Fibroblast of lung (primary cell): ENCODE results near the gene LRMDA. TPM values are rescaled to one million over a fixed set of nuclear protein-coding genes. Genes with fewer than 3 reads are reported as not detected.

Source experiments
- DNase-seq, 2 donors: peaks; one replicate each; pipeline versions ENCODE4 v3.0.0 to v3.0.0-alpha.2; 2010; ENCODE audit warnings: low read depth in 2 of 2
- H2AFZ ChIP-seq: 2 replicates; pipeline ENCODE4 v1.5.1; 2012; ENCODE audit warnings: low read length, control low read depth, inconsistent platforms
- H3K27ac ChIP-seq: 2 replicates; pipeline ENCODE4 v1.5.1; 2011; ENCODE audit warnings: low read length, control low read depth; ENCODE audit not compliant: insufficient read depth
- H3K27me3 ChIP-seq: 2 replicates; pipeline ENCODE4 v1.5.1; 2011; ENCODE audit warnings: mild to moderate bottlenecking, low read length; ENCODE audit not compliant: control insufficient read depth, insufficient read depth
- H3K36me3 ChIP-seq: 2 replicates; pipeline ENCODE4 v1.5.1; 2011; ENCODE audit warnings: low read length; ENCODE audit not compliant: control insufficient read depth, insufficient read depth
- H3K4me1 ChIP-seq: 2 replicates; pipeline ENCODE4 v1.5.1; 2011; ENCODE audit warnings: low read length; ENCODE audit not compliant: control insufficient read depth, insufficient read depth; ENCODE audit errors: extremely low read depth
- H3K4me2 ChIP-seq: 2 replicates; pipeline ENCODE4 v1.5.1; 2011; ENCODE audit warnings: low read length, control low read depth; ENCODE audit not compliant: insufficient read depth; ENCODE audit errors: extremely low read depth
- H3K4me3 ChIP-seq, 4 experiments: fragments of 200-600 bp in 1 of 4; sonication (generic) in 1 of 4; replicated peaks in 1 of 4; 2 replicates each; pipeline ENCODE4 v1.5.1; 2011 to 2016; ENCODE audit warnings: low read length in 4 of 4, low read depth in 3 of 4, mild to moderate bottlenecking in 3 of 4, control low read depth in 2 of 4, inconsistent platforms in 1 of 4, mixed read lengths in 1 of 4; ENCODE audit not compliant: insufficient read depth in 1 of 4; ENCODE audit errors: control extremely low read depth in 1 of 4
- H3K79me2 ChIP-seq: 2 replicates; pipeline ENCODE4 v1.5.1; 2012; ENCODE audit warnings: mild to moderate bottlenecking, low read length, inconsistent platforms; ENCODE audit not compliant: control insufficient read depth, insufficient read depth
- H3K9ac ChIP-seq: 2 replicates; pipeline ENCODE4 v1.5.1; 2011; ENCODE audit warnings: mild to moderate bottlenecking, low read length, control low read depth; ENCODE audit not compliant: insufficient read depth
- H3K9me3 ChIP-seq: 2 replicates; pipeline ENCODE4 v1.5.1; 2012; ENCODE audit warnings: low read depth, low read length; ENCODE audit not compliant: control insufficient read depth, insufficient read depth
- H4K20me1 ChIP-seq: 2 replicates; pipeline ENCODE4 v1.5.1; 2011; ENCODE audit warnings: low read length; ENCODE audit not compliant: control insufficient read depth, insufficient read depth; ENCODE audit errors: extremely low read depth
- EZH2 ChIP-seq: IDR thresholded peaks from 2 replicates; pipeline ENCODE4 v1.5.1; 2012; ENCODE audit warnings: low read length, control low read depth, mild to moderate bottlenecking; ENCODE audit errors: missing control alignments
- polyA plus RNA-seq, 2 donors: library from polyadenylated mRNA; depleted of rRNA in 1 of 2; stranded (reverse) in 1 of 2; unstranded in 1 of 2; fragments of >200 nt; gene quantifications; 2 replicates each; pipeline ENCODE4 v1.2.1, GENCODE V29; 2011 to 2012; ENCODE audit warnings: missing spikeins in 1 of 2
- total RNA-seq: library from RNA; depleted of rRNA; stranded (reverse); fragments of >200 nt; gene quantifications from 2 replicates; pipeline ENCODE4 v1.2.1, GENCODE V29; 2014
- TF ChIP-seq, protein P1 (sequence below), 2 donors: IDR thresholded peaks in 1 of 2; conservative IDR thresholded peaks in 1 of 2; 1 replicate in 1 of 2; 2 replicates in 1 of 2; pipeline ENCODE4 v1.5.1; 2011 to 2012; ENCODE audit warnings: low read length in 2 of 2, control low read depth in 1 of 2, inconsistent platforms in 1 of 2, low read depth in 1 of 2, mild to moderate bottlenecking in 1 of 2

LRMDA gene
- total and polyA plus RNA-seq, 2 donors (not counting 1 experiment from before 2014, with no cell fraction given), result 1.7 to 2.0 TPM

DNA sequence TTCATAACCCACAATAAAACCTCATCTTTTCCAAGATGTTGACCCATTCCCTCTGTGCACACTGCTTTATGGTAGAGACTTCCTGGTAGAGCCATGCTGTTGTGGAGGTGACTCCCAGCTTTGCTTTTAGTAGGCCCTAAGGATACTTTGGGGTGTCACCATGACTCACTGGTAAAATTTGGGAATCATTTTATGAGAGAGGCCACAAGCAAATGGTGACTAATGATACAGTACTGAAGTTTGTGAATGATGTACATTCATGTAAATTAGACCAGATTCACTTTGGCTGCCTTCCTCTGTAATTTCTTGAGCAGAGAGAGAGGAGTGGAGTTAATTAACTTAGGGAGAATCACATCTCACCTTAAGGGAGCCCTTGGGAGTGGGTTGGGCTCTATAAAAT is 686.5 kb downstream of the LRMDA start:
- TF ChIP-seq, protein P1, sequence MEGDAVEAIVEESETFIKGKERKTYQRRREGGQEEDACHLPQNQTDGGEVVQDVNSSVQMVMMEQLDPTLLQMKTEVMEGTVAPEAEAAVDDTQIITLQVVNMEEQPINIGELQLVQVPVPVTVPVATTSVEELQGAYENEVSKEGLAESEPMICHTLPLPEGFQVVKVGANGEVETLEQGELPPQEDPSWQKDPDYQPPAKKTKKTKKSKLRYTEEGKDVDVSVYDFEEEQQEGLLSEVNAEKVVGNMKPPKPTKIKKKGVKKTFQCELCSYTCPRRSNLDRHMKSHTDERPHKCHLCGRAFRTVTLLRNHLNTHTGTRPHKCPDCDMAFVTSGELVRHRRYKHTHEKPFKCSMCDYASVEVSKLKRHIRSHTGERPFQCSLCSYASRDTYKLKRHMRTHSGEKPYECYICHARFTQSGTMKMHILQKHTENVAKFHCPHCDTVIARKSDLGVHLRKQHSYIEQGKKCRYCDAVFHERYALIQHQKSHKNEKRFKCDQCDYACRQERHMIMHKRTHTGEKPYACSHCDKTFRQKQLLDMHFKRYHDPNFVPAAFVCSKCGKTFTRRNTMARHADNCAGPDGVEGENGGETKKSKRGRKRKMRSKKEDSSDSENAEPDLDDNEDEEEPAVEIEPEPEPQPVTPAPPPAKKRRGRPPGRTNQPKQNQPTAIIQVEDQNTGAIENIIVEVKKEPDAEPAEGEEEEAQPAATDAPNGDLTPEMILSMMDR (conservative IDR thresholded peaks at IDR 0.05 in 1 of 2, IDR thresholded peaks at IDR 0.05 in 1 of 2; ENCODE audit: low read depth in 1 of 2, low read length in 2 of 2), result no peak
- TF ChIP-seq EZH2, result no peak
- Histone ChIP-seq H3K4me1 (peaks cover 7% of the 10 kb centered on the region), H3K79me2 (no peaks in the 10 kb centered on the region), H3K9me3 (no peaks in the 10 kb centered on the region), H2AFZ (no peak overlapping the region), H3K4me2 (no peak overlapping the region), H3K36me3 (no peaks in the 10 kb centered on the region), H3K27me3 (no peaks in the 10 kb centered on the region), H3K27ac (no peak overlapping the region), H3K4me3 (no peak overlapping the region), H3K9ac (no peak overlapping the region), H4K20me1 (no peaks in the 10 kb centered on the region)
- peak; percentile 26 to 76 for DNase-seq

DNA sequence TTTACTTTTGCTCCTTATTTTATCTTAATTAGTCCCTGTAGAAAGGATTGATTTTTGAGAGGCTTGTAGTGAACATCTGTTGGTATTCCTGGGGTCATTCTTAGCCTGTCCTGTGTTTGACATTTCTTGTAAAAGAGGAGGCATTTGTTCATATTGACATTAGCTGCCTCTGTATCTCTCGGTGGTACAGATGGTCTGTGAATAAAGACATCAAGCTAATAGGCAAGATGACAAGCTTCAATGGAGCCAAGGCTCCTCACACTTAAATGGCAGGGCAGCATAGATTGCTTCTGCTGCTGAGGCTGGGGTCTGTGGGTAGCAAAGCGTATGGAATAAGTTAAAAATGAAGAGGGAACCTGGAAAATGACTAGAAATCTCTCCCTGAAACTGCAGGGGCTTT is 687.6 kb downstream of the LRMDA start:
- H2AFZ ChIP-seq, result no peak overlapping the region
- H3K4me1 ChIP-seq, result peaks cover 7% of the 10 kb centered on the region
- H3K27me3 ChIP-seq, result no peaks in the 10 kb centered on the region
- no peak for DNase-seq
- no peaks in the 10 kb centered on the region for H3K36me3 ChIP-seq
- H3K79me2 ChIP-seq, result no peaks in the 10 kb centered on the region
- H4K20me1 ChIP-seq, result no peaks in the 10 kb centered on the region
- H3K27ac ChIP-seq, result no peak overlapping the region
- no peaks in the 10 kb centered on the region for H3K9me3 ChIP-seq
- no peak overlapping the region for H3K4me2 ChIP-seq
- no peak overlapping the region for H3K4me3 ChIP-seq
- no peak overlapping the region for H3K9ac ChIP-seq
- TF ChIP-seq EZH2, result no peak
- TF ChIP-seq, protein P1 (conservative IDR thresholded peaks at IDR 0.05 in 1 of 2, IDR thresholded peaks at IDR 0.05 in 1 of 2; ENCODE audit: low read depth in 1 of 2, low read length in 2 of 2), result no peak

DNA sequence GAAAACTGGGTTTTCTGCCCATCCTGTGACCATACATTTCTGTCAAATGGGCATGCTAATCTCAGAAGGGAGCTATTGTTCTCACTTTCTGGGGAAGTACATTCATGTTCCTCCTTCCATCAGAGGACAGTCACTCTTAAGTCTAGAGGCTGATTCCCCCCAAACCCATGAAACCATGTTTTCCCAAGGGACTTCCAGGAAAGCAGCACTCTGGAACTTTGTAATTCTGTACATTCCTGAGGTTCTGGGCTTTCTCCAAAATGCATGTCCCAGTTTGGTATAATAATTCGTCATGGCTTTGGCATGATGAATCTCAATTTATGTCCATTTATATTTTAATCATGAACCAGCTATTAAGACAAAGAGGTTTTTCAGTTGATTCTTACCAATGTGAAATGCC is 688.1 kb downstream of the LRMDA start:
- peak; percentile 44 to 65 for DNase-seq
- TF ChIP-seq, protein P1 (conservative IDR thresholded peaks at IDR 0.05 in 1 of 2, IDR thresholded peaks at IDR 0.05 in 1 of 2; ENCODE audit: low read depth in 1 of 2, low read length in 2 of 2), result no peak
- no peak for TF ChIP-seq EZH2
- Histone ChIP-seq H2AFZ (no peak overlapping the region), H3K36me3 (no peaks in the 10 kb centered on the region), H3K9me3 (no peaks in the 10 kb centered on the region), H3K9ac (no peak overlapping the region), H3K4me1 (peaks cover 7% of the 10 kb centered on the region), H3K27ac (no peak overlapping the region), H3K4me2 (no peak overlapping the region), H3K27me3 (no peaks in the 10 kb centered on the region), H4K20me1 (no peaks in the 10 kb centered on the region), H3K4me3 (no peak overlapping the region), H3K79me2 (no peaks in the 10 kb centered on the region)
